ENCODE measurements around the gene SLC4A5.

SLC4A5 gene

DNA sequence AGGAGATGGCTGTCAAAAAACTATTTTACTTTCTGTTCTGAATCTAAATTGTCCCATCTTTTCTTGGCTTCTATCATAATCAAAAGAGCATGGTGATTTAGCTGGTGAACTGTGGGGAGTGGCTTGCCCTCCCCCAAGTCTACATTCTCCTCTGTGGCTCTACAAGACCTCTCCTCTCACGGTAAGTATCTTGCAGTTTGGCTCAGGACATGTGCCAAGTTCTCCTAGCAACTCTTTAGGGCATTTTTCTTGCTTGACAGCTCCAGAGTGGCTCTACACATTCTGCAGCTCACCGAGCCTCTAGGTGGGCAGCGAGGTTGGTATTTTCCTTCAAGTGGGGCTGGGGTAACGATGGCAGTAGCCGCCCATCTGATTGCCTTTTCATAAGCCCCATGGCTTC is 29.1 kb downstream of the SLC4A5 start:
- DNase-seq (ENCODE audit: low read depth): no peak

DNA sequence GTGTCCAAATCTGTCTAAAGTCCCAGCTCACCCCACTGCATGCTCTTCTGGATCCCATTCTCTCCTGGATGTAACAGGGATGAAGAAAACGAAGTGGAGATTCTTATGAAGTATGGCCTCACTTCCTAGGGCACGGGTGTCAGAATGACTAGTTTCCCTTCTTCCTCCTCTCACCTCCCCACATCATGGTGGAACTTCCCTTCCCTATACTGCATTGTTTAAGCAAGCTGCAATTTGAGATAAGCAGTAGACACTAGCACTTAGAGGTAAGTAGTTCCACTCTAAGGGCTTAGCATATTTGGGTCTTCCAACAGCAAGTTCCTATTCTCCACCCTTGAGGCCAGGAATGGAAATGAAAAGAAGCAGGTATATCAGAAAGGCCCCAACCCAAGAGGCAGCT is 29.7 kb downstream of the SLC4A5 start:
- no peak for DNase-seq (ENCODE audit: low read depth)

DNA sequence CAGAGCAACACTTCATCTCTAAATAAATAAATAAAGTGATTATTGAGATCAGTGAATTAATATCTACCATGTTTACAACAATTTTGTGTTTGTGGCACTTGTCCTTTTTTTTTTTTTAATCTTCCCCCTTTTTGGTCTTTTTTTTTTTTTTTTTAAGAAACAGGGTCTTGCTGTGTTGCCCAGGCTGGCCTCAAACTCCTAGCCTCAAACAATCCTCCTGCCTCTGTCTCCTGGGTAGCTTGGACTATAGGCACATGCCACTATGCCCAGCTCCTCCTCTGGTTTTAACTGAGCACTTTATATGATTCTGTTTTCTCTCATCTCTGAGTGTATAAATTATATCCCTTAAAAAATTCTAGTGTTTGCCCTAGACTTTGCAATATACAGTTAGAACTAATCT is 30.3 kb downstream of the SLC4A5 start:
- DNase-seq (ENCODE audit: low read depth): no peak

DNA sequence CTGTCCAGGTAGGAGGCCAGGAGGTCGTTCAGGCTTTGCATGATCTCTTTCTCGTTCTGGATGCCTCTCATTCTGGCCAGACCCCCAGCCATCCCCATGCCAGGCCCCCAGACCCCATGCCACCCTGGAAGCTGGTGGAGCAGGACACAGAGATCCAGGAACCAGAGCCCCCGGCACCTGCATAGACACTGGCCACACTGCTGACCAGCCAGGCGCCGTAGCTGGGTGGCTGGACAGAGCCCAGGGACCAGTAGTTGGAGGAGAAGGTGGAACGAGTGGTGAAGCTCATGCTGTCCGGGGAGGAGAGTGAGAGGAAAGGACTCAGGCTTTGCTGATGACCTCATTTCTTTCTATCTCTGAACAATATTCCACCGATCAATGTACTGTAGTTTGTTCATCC is 35.5 kb downstream of the SLC4A5 start:
- no peak for DNase-seq (ENCODE audit: low read depth)

DNA sequence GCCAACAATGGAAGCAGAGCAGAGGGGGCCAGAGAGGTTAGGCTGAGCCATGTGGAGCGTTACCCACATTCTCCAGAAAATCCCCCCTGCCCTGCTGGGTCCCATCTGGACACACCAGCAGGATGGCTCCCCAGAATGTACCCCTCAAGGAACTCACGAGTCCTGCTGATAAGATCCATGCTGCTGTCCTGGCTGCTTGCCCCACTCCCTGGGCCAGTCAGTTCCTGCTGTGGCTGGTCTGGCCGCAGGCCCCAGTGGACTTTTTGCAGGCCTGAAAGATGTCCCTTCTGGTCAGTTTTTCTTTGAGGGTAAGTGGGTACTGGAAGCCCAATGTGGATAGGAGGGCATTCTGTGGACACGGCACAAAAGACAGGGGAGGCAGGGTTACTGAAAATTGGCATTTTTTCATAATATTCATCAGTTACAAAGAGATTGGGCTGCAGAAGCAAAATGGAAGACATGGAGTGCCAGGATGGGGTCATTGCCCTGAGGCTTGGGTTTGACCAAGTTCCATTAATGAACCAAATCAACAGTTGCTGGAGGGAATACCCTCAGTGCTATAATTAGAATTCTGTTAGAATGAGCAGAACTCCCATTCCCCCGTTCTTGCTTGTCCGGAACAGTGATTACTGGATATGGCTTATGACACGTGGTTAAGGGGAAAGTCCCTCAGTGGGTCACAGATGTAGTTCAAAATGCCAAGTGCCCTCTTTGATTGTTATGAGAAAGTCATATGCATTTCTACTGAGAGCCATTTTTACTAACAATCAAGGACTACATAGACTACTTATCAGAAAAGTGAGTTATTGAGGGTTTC is 38.7 kb downstream of the SLC4A5 start:
- no peak for DNase-seq (ENCODE audit: low read depth)

DNA sequence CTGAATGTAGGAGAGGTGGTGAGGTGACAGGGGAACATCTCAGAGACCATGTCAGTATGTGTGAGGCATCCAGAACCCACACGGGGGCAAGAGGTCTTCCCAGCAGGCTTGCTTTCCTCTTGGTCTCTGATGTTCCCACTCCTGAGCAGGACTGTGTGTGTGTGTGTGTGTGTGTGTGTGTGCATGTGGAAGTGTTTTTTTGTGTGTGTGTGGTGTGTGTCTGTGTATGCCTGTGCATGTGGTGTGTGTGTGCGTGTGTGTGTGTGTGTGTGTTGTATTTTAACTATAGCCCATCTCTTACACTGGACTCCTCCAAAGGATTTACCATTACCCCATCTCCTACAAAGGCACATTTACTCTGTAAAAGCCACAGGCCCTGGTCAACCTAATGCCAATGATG is 40.4 kb downstream of the SLC4A5 start:
- DNase-seq (ENCODE audit: low read depth): no peak

DNA sequence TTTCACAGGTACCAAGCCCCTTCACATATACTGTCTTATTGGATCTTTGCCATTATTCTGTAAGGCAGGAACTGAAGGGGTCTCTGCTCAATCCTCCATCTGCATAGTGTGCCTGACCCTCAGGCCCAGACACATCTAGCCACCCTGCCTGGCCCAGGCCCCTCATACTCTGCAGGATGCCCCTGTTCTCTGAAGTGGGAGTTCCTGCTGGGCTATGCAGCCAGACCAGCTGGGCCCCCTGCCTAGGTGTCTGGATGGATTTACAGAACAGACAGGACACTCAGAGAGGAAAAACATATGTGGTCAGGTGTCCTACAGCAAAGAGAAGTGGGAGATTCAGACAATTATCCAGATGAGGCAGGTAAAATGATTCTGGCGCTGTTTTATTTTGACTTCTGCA is 42.0 kb downstream of the SLC4A5 start:
- DNase-seq (ENCODE audit: low read depth): no peak

DNA sequence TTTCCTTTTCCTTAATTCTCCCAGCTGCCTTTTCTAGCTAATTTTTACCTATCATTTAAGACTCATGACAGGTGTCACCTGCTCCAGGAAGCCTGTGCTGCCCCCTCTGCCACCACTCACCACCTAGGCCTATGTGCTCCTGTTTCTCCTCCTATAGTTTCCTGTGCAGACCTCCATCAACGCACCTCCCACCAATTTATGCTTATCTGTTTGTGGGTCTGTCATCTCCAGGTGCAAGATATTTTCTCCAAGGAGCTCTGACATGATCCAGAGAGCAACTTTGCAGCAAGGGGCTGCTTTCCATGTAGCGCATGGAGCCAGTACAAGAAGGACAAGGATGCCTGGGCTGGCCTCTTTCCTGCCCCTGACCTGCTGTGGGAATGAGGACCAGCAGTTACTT is 42.7 kb downstream of the SLC4A5 start:
- DNase-seq (ENCODE audit: low read depth): no peak

DNA sequence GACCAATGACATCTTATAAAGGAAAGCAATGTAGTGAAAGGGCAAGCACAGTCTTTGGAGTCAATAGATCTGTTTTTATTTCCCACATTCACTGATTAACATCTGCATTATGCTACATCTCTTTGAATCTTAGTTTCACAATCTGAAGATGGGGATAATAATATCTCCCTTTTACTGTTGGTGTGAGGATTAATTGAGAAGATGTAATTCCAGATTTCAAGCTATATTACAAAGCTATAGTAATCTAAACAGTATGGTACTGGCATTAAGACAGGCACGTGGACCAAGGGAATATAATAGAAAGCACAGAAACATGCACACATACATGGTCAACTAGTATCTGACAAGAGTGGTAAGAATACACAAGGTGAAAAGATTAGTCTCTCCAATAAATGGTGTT is 45.3 kb downstream of the SLC4A5 start:
- DNase-seq (ENCODE audit: low read depth): no peak

DNA sequence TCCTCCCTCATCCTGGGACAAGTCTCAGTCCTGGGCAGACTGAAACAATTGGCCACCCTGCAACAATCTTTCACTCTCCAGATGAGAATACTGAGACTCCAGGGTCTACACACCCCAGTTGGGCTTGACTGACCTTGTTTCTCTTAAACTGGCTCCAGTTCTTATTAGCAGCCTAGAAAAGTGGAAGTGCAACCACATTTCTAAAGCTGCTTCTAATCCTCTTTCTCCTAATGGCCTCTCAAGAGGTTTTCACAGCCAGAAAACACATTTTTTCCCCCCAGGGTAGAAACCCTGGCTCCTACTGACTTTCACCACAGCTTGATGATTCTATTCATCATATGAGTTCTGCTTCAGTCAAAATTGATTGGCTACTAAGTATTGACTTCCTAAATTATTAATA is 45.8 kb downstream of the SLC4A5 start:
- DNase-seq (ENCODE audit: low read depth): no peak

DNA sequence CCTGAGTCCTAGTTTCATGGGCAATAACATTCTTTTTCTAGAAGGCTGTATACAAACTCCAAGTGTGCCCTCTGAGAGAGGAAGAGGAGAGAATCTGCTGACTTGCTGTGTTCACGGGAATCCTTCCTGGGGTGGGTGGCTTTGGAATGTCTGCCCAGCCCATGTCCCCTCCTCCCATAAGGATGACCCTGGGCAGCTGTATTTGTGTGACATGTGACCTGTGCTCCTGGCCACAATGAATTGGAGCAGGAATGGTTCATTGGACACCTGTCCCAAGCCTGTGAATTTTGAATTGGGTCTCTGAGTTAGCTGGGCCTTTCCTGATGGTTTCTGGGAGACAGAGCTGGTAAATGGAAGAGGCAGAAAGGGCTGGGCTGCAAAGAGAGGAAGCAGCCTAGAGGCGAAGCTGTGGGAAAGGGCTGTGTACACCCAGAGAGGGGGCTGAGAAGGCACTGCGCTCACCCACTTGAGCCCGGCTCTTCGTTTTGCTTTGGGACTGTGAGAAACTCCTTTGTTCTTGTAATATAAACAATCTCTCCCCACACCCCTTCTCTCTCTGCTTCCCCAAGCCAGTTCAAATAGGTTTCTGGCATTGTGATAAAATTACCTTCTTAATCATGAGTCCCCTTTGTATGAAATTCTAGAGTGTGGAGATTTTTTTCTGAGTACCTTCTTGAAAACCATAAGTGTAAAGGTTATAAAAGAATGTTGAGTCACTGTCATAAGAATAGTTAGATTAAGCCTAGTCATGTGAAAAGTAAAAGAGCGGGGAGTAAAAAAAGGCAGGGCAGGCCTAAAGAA is 49.8 kb downstream of the SLC4A5 start:
- DNase-seq (ENCODE audit: low read depth): no peak

DNA sequence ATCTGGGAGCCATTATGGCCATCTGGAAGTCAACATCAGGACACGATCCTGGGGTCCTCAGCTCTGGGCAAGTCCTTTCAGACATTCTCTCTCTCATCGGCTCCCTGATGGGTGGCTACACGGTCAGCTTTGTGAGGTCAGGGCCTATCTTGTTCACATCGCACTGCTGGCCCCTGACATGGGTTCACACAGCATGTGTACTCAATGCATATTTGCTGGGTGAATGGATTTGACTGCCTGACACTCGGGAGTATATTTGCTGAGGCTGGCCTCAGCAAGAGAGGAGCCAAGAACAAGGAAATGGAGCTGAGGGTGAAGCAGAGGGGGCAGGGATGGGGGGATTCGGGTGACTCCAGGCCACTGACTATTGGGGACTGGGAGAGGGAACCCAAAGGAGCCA is 50.5 kb downstream of the SLC4A5 start:
- no peak for DNase-seq (ENCODE audit: low read depth)

DNA sequence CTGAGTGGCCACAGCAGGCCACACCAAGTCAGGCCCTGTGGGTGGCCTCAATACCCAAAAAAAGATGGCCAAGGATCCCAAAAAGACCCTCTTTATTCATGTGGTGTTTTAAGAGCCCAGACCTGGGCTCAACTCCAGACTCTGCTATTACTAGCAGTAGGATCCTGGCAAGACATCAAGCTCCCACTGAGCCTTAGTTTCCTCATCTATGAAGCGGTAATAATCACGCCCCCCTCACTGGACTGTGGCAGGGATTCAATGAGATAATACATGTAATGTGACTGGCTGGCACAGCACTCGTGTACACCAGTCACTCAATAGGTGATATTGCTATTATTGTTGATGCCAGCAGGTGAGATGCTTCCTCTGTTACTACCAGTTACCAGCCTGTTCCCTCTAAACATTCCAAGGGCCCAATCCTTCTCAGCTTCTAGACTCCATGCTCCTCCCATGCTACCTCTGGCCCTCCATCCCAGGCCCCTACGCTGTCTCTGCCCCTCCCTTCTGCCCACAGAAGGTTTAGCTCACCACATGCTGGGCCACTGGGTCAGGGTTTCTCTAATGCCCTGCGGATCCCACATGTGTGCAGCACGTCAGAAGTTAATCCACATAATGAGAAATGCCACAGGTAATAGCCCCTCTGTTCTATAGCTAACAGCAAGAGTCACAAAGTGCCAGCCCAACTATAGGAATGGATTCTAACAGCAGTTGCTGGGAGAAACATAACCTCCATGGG is 51.2 kb downstream of the SLC4A5 start:
- no peak for DNase-seq (ENCODE audit: low read depth)

DNA sequence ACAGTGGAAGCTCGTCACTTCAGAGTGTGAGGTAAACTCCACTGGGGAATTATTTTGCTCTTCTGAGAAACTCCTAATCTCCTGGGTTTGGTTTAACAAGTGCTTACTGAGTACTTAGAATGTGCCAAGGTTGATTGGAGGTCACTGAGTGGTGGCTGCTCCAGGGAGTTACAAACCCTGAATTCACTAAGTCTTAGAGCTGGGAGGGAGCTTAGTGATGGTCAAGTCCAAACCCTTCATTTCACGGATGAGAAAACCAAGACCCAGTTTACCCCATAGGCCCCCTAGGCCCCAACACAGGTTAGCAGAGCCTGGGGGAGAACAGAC is 52.0 kb downstream of the SLC4A5 start:
- no peak for DNase-seq (ENCODE audit: low read depth)

DNA sequence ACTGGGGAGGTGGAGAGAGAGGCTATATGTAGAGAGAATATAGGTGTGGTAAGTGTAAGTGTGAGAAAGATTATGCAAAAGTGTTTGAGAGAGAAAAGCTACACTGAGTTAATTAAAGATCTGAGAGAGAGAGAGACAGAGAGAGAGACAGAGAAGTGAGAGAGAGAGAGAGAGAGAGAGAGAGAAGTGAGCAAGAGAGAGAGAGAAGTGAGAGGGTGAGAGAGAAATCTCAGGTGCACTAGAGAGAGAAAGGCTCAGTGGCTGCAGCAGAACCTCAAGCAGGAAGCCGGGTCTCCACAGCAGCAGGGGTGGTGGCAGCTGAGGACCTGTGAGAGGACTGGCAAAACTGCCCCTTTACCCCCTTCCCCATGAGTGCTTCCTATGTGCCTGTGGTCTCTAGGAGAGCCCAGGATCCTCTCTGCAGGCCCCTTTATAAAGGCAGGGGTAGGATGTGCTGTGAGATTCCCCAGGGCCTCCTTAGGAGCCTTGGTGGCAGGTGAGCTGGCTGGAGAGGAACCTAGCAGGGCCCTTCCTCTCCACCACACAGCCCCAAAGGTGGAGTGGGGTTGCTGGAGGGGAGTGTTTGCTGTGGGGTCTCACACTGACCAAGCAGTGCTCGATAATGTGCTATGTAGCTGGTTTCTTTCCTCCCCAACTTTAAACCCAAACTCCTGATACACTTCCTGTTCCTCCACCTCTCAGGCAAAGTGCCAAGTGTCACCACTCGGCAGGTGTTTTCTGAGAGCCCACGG is 52.6 kb downstream of the SLC4A5 start:
- DNase-seq (ENCODE audit: low read depth): no peak

DNA sequence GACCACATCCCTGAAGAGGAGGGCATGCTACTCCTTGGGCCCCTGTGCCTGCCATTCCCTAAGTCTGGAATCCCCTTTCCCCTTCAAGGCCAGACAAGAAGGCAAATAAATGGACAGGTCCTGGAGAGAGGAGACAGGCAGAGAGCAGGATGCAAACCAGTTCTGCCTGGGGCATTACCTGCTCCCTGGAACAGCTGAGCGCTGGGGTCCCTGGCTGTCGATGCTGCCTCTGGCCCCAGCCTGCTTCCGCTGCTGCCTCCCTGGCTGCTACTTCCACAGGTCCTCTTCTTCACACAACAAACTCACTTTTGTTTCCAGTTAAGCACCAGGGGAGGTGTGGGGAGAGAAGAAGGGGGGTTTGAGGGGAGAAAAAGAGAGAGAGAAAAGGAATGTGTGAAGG is 53.1 kb downstream of the SLC4A5 start:
- DNase-seq (ENCODE audit: low read depth): no peak

DNA sequence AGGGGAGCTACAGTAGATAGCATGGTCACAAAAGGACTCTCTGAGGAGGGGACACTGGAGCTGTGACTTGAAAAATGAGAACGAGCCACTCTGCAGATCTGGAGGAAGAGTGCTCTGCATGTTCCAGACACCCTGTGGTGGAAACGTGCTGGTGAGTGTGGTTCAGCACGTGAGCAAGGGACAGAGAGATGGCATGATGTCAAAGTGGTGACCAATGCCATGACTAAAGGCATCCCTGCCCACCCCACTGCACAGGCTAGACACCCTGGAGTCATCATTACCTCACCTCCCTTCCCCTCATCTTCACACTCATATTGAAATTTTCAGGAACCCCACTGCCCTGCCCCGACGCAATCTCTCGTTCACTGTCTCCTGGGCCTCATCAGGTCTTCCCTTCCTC is 56.5 kb downstream of the SLC4A5 start:
- peak; percentile 15 for DNase-seq (ENCODE audit: low read depth)

DNA sequence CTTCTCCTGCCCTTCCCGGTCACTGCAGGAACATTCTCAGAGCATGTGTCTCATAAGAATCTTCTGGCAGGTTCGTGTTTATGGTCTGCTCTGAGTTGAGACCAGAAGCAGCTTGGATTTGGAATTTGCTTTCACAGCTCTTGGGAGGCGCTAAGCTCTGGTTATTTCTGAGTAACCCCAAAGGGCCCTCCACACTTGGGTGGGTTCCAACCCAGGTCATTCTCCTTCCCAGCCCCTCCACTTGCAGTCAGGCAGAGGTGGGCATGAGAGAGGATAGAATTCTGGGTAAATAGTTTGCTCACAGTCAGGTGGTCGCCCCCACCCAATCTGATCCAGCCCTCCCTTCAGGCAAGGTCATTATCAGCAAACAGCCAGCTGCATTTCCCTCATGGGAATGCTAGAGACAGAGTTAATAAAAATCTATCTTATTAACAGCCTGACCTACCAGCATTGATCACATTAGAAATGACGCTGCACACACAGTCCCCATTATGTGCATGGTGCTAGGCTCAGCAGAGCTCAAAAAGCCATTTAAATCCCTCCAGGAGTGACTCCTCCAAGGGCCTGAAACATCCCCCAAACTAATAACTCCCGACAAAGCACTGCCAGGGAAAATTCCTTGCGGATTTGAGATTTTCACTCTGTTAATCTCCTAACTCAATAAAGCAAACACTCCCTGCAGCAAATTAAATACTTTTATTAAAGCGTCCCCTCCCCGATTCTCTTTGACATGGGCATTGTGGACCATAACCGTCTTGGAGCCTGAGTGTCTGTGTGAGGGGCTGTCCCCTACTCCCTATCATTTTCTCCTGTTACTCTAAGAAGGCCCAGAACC is 61.9 kb downstream of the SLC4A5 start:
- no peak for DNase-seq (ENCODE audit: low read depth)

DNA sequence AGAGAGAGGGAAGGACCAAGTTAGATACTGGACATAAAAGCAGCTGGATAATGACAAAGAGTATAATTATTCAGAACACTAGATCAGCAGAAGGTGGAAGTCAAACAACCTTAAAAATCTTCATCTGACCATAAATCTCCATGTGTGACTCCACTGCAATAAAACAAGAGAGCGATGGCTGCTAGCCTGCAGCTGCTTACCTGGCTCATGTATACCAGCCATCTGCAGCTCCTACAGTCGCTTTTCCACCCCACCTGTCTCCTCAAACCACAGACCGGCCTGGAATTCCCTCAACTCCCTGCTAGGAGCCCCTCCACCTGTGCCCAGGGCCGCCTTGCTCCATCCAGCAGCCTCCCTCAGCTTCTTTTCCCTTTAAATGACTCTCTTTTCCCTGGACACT is 64.5 kb downstream of the SLC4A5 start:
- no peak for DNase-seq (ENCODE audit: low read depth)

DNA sequence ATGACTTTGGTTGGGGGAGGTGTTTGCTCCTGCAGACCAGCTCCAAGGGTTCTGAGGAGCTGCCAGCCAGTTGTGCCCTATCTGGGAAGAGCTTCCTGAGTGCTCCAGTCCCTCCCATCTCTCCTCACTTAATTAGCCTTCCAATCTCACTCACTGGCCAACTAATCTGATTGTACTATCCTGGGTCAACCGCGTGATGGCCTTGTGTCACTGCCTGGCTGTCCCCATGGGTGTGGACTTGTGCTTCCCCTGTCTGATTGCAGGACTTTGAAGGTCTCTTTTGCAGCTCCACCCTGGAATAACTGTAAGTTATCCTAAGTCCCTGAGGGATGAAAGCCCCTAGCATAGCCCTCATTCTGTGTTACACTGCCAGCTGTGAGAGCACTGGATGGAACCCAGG is 65.0 kb downstream of the SLC4A5 start:
- no peak for DNase-seq (ENCODE audit: low read depth)

DNA sequence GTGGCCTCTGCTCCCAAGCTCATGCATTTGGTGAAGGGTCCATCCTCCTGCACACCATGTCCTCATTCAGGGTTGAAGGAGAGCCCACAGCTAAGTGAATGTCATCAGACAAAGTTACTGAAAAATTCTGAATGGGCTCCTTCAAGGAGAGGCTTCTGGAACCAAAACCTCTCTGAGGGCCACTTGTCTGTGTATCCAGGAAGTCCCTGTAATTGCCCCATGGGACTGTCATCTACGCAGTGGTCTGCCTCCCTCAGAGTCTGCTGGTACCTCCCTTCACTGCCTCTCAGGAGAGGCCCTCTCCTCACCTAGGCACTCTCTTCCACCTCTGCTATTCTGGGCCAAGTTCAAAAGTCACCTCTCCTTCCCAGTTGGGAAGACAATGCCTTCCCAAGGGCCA is 68.0 kb downstream of the SLC4A5 start:
- DNase-seq (ENCODE audit: low read depth): no peak

Data from activated T-cell treated with anti-CD3 and anti-CD28 coated beads for 48 hours (primary cell).